Fibroblast of villous mesenchyme (primary cell): ENCODE results near the gene PXDC1. TPM values are rescaled to one million over a fixed set of nuclear protein-coding genes. Genes with fewer than 3 reads are reported as not detected.

Source experiments
- small RNA-seq: library from RNA; depleted of rRNA; stranded (forward); fragments of <200 nt; gene quantifications from one replicate; pipeline ENCODE3, GENCODE V24; 2012
- total RNA-seq: library from RNA; depleted of rRNA; stranded (reverse); fragments of >200 nt; gene quantifications from 2 replicates; pipeline ENCODE4 v1.2.3, GENCODE V29; 2012

PXDC1 gene
- total RNA-seq, 1 donor: 92.4 TPM

Small RNA genes within 50 kb of the gene (small RNA-seq; reads per million reads assigned to genes)
- gene AL033523.1: not detected

Other genes starting within 250 kb of the PXDC1 start
- gene FAM50B, start 97.7 kb upstream of the PXDC1 start, total RNA-seq: 5.2 and 6.0 TPM in 2 replicates